GM23338 (cell line): ENCODE measurements around the gene ELAVL3. TPM values are rescaled to one million over a fixed set of nuclear protein-coding genes. Genes with fewer than 3 reads are reported as not detected.

ENCODE experiments used
- ATAC-seq: fragments of 200-7000 bp; cut with Tn5 transposase; 3 replicates; pipeline ENCODE4 v1.9.1; 2020
- DNase-seq: peaks from one replicate; pipeline ENCODE4 v3.0.0-alpha.2; 2015; ENCODE audit warnings: low spot score
- H2AFZ ChIP-seq: fragments of 200-600 bp; sonication (generic); 2 replicates; pipeline ENCODE4 v1.8.0; 2016; ENCODE audit warnings: antibody characterized with exemption, mild to moderate bottlenecking, moderate library complexity
- H3F3A ChIP-seq: fragments of 200-600 bp; sonication (generic); replicated peaks from 2 replicates; pipeline ENCODE4 v1.8.0; 2017; ENCODE audit warnings: antibody characterized with exemption, mixed run types, low read depth
- H3K27ac ChIP-seq: fragments of 200-600 bp; sonication (generic); 2 replicates; pipeline ENCODE4 v1.6.1; 2016; ENCODE audit warnings: low read depth
- H3K27me3 ChIP-seq: fragments of 200-600 bp; sonication (generic); 2 replicates; pipeline ENCODE4 v1.8.0; 2016; ENCODE audit warnings: mild to moderate bottlenecking, mixed run types, moderate library complexity; ENCODE audit not compliant: insufficient read depth
- H3K36me3 ChIP-seq: fragments of 200-600 bp; sonication (generic); 2 replicates; pipeline ENCODE4 v1.8.0; 2016; ENCODE audit warnings: mild to moderate bottlenecking; ENCODE audit not compliant: insufficient read depth
- H3K4me1 ChIP-seq: fragments of 200-600 bp; sonication (generic); 2 replicates; pipeline ENCODE4 v1.8.0; 2016; ENCODE audit warnings: mild to moderate bottlenecking, moderate library complexity; ENCODE audit not compliant: insufficient read depth
- H3K4me2 ChIP-seq: fragments of 200-600 bp; sonication (generic); 2 replicates; pipeline ENCODE4 v1.7.1; 2017; ENCODE audit warnings: mixed run types
- H3K4me3 ChIP-seq: fragments of 200-600 bp; sonication (generic); 2 replicates; pipeline ENCODE4 v1.6.1; 2016; ENCODE audit warnings: mixed run types
- H3K79me2 ChIP-seq: fragments of 200-600 bp; sonication (generic); replicated peaks from 2 replicates; pipeline ENCODE4 v1.8.0; 2017; ENCODE audit warnings: mild to moderate bottlenecking; ENCODE audit not compliant: insufficient read depth
- H3K9me2 ChIP-seq: fragments of 200-600 bp; sonication (generic); 2 replicates; pipeline ENCODE4 v1.8.0; 2017; ENCODE audit not compliant: insufficient read depth
- H4K20me1 ChIP-seq: fragments of 200-600 bp; sonication (generic); replicated peaks from 2 replicates; pipeline ENCODE4 v1.8.0; 2017; ENCODE audit warnings: mild to moderate bottlenecking; ENCODE audit not compliant: insufficient read depth
- H3K27ac Mint-ChIP-seq: 2 replicates; pipeline ENCODE4 v1.8.0; 2020; ENCODE audit warnings: inconsistent platforms, mild to moderate bottlenecking, moderate library complexity, mixed read lengths
- H3K27me3 Mint-ChIP-seq: 3 replicates; pipeline ENCODE4 v1.8.0; 2022; ENCODE audit warnings: low read depth, mild to moderate bottlenecking, moderate library complexity, mixed read lengths, inconsistent platforms; ENCODE audit not compliant: insufficient read depth, poor library complexity
- H3K36me3 Mint-ChIP-seq: 3 replicates; pipeline ENCODE4 v1.8.0; 2021; ENCODE audit warnings: low read depth, mild to moderate bottlenecking, inconsistent platforms, moderate library complexity, mixed read lengths
- H3K4me1 Mint-ChIP-seq: 3 replicates; pipeline ENCODE4 v1.8.0; 2020; ENCODE audit warnings: mild to moderate bottlenecking, inconsistent platforms, mixed read lengths
- H3K4me3 Mint-ChIP-seq: 3 replicates; pipeline ENCODE4 v1.8.0; 2021; ENCODE audit warnings: moderate library complexity, mild to moderate bottlenecking, inconsistent platforms, mixed read lengths
- H3K9me3 Mint-ChIP-seq: 3 replicates; pipeline ENCODE4 v1.8.0; 2020; ENCODE audit warnings: moderate library complexity, mild to moderate bottlenecking, inconsistent platforms, mixed read lengths
- CREB1 ChIP-seq: fragments of 250-450 bp; sonication (Bioruptor Pico); IDR thresholded peaks from 2 replicates; pipeline ENCODE4 v1.5.0; 2020; ENCODE audit warnings: low read depth, mild to moderate bottlenecking, moderate library complexity
- ETS1 ChIP-seq: IDR thresholded peaks from 2 replicates; pipeline ENCODE4 v1.6.1; 2016; ENCODE audit warnings: antibody characterized with exemption
- EZH2 ChIP-seq: fragments of 200-600 bp; sonication (generic); IDR thresholded peaks from one replicate; pipeline ENCODE4 v1.8.0; 2017; ENCODE audit warnings: antibody characterized with exemption, mild to moderate bottlenecking, low read depth; ENCODE audit not compliant: unreplicated experiment
- EZH2phosphoT487 ChIP-seq: fragments of 200-600 bp; sonication (generic); IDR thresholded peaks from one replicate; pipeline ENCODE4 v1.8.1; 2018; ENCODE audit warnings: antibody characterized with exemption; ENCODE audit not compliant: unreplicated experiment
- JUNB ChIP-seq: IDR thresholded peaks from one replicate; pipeline ENCODE4 v1.6.1; 2016; ENCODE audit warnings: antibody characterized with exemption; ENCODE audit not compliant: unreplicated experiment
- NANOG ChIP-seq: IDR thresholded peaks from 2 replicates; pipeline ENCODE4 v1.6.1; 2016; ENCODE audit warnings: antibody characterized with exemption, borderline replicate concordance
- REST ChIP-seq: IDR thresholded peaks from one replicate; pipeline ENCODE4 v1.6.1; 2018; ENCODE audit warnings: antibody characterized with exemption; ENCODE audit not compliant: unreplicated experiment
- STAT1 ChIP-seq: IDR thresholded peaks from one replicate; pipeline ENCODE4 v1.6.1; 2016; ENCODE audit warnings: antibody characterized with exemption; ENCODE audit not compliant: unreplicated experiment
- ZNF114 ChIP-seq: fragments of 250-450 bp; sonication (Bioruptor Pico); IDR thresholded peaks from 2 replicates; pipeline ENCODE4 v1.5.0; 2020; ENCODE audit warnings: mild to moderate bottlenecking, moderate library complexity
- ZNF331 ChIP-seq: fragments of 250-450 bp; sonication (Bioruptor Pico); IDR thresholded peaks from 2 replicates; pipeline ENCODE4 v1.5.0; 2020; ENCODE audit warnings: low read depth, mild to moderate bottlenecking, moderate library complexity
- polyA plus RNA-seq: library from polyadenylated mRNA; unstranded; fragments of >200 nt; fragmentation: Nextera tagmentation; extraction: Ambion mirVana; gene quantifications from 2 replicates; pipeline ENCODE4 v1.2.1, GENCODE V29; 2016
- total RNA-seq: library from RNA; depleted of rRNA; stranded (reverse); fragments of >200 nt; shearing (Covaris generic); gene quantifications from 2 replicates; pipeline ENCODE4 v1.2.3, GENCODE V29; 2014
- TF ChIP-seq, protein P1 (sequence below), 2 experiments: fragments of 200-600 bp in 1 of 2; sonication (generic) in 1 of 2; conservative IDR thresholded peaks; 2 replicates each; pipeline versions ENCODE4 v1.5.1 to v1.6.1; 2016 to 2017; ENCODE audit warnings: antibody characterized with exemption in 2 of 2, low read depth in 2 of 2, mild to moderate bottlenecking in 2 of 2, moderate library complexity in 1 of 2

Gene ELAVL3
- total and polyA plus RNA-seq, 2 experiments from 2014 or later, result 0.45 to 1.2 TPM

DNA sequence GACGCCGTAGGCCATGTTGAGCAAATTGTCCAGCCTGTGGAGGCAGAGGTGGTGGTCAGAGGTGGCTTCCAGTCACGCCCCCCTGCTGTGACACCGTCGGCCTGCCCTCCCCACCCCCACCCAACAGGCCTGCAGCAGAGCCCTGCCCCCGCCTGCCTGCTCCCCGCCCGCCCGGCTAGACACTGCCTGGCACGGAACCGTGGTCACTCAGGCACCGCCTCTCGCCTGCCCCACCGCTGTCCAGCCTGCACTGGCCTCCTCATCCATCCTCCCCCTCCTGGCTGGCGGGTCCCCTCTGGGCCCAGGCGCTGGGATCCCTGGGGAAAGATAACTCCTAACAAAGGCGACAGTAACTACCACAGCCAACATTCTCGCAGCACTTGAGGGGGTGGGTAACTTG, 23.7 kb downstream of the ELAVL3 start:
- H3F3A ChIP-seq, result 0 out of 2 replicates have a peak, but pooled peaks cover 7% of the 10 kb centered on the region
- peak; percentile 14 for ATAC-seq
- H2AFZ ChIP-seq, result no peak overlapping the region
- DNase-seq, result no peak
- H3K9me2 ChIP-seq, result no peaks in the 10 kb centered on the region
- Mint-ChIP-seq H3K9me3 (no peaks in the 10 kb centered on the region; the same call in 2 of the 3 replicates), H3K36me3 (no peaks in the 10 kb centered on the region; the same call in 2 of the 3 replicates), H3K27ac (no peak overlapping the region), H3K4me1 (peaks cover 15% of the 10 kb centered on the region), H3K27me3 (peaks cover 10% of the 10 kb centered on the region), H3K4me3 (no peak overlapping the region)
- no peak overlapping the region for H3K27ac ChIP-seq
- no peaks in the 10 kb centered on the region for H3K36me3 ChIP-seq
- TF ChIP-seq ETS1 (no peak), EZH2 (no peak), NANOG (no peak), ZNF331 (CRISPR knock-in tag) (no peak), EZH2phosphoT487 (no peak), REST (no peak), CREB1 (CRISPR knock-in tag) (no peak), ZNF114 (CRISPR knock-in tag) (no peak)
- TF ChIP-seq, protein P1, sequence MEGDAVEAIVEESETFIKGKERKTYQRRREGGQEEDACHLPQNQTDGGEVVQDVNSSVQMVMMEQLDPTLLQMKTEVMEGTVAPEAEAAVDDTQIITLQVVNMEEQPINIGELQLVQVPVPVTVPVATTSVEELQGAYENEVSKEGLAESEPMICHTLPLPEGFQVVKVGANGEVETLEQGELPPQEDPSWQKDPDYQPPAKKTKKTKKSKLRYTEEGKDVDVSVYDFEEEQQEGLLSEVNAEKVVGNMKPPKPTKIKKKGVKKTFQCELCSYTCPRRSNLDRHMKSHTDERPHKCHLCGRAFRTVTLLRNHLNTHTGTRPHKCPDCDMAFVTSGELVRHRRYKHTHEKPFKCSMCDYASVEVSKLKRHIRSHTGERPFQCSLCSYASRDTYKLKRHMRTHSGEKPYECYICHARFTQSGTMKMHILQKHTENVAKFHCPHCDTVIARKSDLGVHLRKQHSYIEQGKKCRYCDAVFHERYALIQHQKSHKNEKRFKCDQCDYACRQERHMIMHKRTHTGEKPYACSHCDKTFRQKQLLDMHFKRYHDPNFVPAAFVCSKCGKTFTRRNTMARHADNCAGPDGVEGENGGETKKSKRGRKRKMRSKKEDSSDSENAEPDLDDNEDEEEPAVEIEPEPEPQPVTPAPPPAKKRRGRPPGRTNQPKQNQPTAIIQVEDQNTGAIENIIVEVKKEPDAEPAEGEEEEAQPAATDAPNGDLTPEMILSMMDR (conservative IDR thresholded peaks at IDR 0.05; ENCODE audit: low read depth in 2 of 2), result no peak
- H4K20me1 ChIP-seq, result no peaks in the 10 kb centered on the region
- H3K4me3 ChIP-seq, result no peak overlapping the region
- H3K4me1 ChIP-seq, result peaks cover 18% of the 10 kb centered on the region
- H3K4me2 ChIP-seq, result no peak overlapping the region
- no peaks in the 10 kb centered on the region for H3K27me3 ChIP-seq
- no peaks in the 10 kb centered on the region for H3K79me2 ChIP-seq

DNA sequence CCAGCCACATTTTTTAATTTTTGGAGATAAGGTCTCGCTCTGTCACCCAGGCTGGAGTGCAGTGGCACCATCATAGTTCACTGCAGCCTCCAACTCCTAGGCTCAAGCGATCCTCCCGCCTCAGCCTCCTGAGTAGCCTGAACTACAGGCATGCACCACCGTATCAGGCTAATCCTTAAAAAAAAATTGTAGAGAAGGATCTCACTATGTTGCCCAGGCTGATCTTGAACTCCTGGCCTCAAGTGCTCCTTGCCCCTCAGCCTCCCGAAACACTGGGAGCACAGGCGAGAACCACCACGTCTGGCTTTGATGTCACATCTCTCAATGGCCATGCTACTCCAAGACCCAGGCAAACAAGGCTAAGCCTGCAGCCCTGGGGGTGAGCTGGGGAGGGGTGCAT, 24.2 kb downstream of the ELAVL3 start:
- Histone ChIP-seq H3K4me3 (no peak overlapping the region), H2AFZ (no peak overlapping the region), H3K27ac (no peak overlapping the region), H4K20me1 (no peaks in the 10 kb centered on the region), H3K4me1 (peaks cover 23% of the 10 kb centered on the region), H3K36me3 (no peaks in the 10 kb centered on the region), H3K79me2 (no peaks in the 10 kb centered on the region), H3F3A (0 out of 2 replicates have a peak, but pooled peaks cover 7% of the 10 kb centered on the region), H3K4me2 (no peak overlapping the region), H3K27me3 (no peaks in the 10 kb centered on the region), H3K9me2 (no peaks in the 10 kb centered on the region)
- no peaks in the 10 kb centered on the region; the same call in 2 of the 3 replicates for H3K36me3 Mint-ChIP-seq
- no peaks in the 10 kb centered on the region; the same call in 2 of the 3 replicates for H3K9me3 Mint-ChIP-seq
- ATAC-seq, result no peak
- H3K4me1 Mint-ChIP-seq, result peaks cover 19% of the 10 kb centered on the region
- H3K27ac Mint-ChIP-seq, result no peak overlapping the region
- H3K4me3 Mint-ChIP-seq, result no peak overlapping the region
- no peak for DNase-seq
- no peak for TF ChIP-seq STAT1
- no peak for TF ChIP-seq NANOG
- no peak for TF ChIP-seq ZNF114 (CRISPR knock-in tag)
- no peak for TF ChIP-seq ETS1
- TF ChIP-seq ZNF331 (CRISPR knock-in tag), result no peak
- TF ChIP-seq, protein P1 (conservative IDR thresholded peaks at IDR 0.05; ENCODE audit: low read depth in 2 of 2), result no peak
- TF ChIP-seq JUNB, result no peak
- H3K27me3 Mint-ChIP-seq, result peaks cover 10% of the 10 kb centered on the region
